DMS 273 (cell line): ENCODE data around the gene HENMT1.
"Not testable (repeated sequence)": the region's sequence is repeated elsewhere in the genome, so short reads cannot be mapped to it uniquely, and the experiment has no call there.

ENCODE experiments used
- DNase-seq: peaks from one replicate; lab custom pipeline; 2025; ENCODE audit not compliant: unreplicated experiment; lab: John Stamatoyannopoulos, UW

HENMT1 gene

DNA sequence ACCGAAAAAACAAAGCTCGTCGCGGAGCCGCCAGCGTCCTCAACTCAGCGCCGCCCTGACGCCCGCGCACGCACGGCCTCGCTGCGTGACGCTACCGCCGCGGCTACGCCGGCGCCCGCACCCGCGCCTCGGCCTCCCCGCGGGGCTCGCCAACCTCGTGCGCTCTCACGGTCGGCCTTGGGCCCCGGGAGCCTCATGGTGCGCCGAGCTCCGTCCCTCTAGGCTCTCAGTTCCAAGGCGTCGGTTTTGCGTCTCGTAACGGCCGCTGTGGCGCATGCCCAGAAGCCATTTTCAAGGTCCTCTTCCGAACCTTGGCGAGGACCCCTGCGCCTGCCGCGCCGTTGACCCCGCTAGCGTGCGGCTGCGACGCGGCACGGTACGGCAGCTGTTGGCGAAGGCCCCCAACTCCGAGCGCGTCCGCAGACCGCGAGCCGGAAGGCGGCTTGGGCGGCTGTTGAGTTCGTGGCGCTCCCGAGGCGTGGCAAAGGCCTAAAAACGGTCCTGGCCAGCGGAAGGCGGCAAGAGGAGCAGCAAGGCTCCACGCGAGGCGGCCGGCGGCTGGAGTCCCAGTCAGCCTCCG, at the start of gene HENMT1:
Gene HENMT1, minus strand, starts transcription at position 64 of the 580 bp plus-strand sequence. CDS start 1,209 bp downstream, outside the sequence.
- DNase-seq = peak; percentile 89

DNA sequence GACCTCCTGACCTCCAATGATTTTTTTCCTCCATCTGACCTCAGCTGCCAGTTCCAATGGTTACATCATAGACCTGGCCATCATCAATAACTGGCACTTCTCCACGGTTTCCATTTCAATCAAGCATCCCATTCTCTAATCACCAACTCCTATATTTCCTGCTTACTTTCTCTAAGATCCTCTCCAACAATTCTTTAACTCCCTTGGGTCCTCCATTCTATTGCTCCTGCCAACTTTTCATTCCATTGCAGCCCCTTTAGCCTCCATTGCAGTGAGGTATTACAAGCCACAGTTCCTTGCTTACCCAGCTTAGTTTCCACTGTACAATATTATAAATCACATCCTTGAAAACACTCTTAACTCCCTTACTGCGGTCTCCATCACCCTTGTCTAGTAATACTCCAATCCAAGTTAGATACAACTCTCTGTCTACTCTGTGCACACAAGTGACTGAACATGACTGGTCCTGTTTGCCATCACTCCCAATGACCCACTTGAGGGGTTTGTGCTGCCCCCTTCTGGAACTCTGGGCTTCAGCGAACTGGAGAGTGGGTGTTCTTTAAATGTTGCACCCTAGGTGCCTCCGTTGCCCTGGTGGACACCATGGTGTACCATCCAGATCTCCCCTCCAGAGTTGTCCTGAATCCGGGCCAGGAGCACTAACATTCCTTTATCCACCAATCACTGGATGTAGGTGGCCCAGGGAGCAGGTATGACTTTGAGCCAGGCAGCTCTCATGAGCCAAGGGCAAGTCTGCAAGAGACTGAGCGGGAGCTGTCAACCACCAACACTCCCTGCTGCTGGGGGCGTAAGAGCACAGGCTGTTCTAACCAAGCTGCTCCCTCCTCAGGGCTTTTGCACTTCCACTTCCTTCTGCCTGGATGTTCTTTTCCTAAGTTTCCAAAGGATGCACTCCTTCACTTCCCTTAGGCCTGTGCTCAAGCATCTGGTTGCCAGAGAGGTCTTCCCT, 48.1 kb upstream of the HENMT1 start:
- DNase-seq = peak; percentile 48

- DNase-seq = no peak
Measured at GRCh38 chr1:108706643-108707042, 45.8 kb upstream of the HENMT1 start.

GRCh38 chr1:108704496-108704895, 43.6 kb upstream of the HENMT1 start:
- DNase-seq = no peak

GRCh38 chr1:108703939-108704338, 43.0 kb upstream of the HENMT1 start:
- peak; percentile 29 for DNase-seq

- DNase-seq = not testable (repeated sequence)
Measured at GRCh38 chr1:108702109-108702508, 41.2 kb upstream of the HENMT1 start.

DNA sequence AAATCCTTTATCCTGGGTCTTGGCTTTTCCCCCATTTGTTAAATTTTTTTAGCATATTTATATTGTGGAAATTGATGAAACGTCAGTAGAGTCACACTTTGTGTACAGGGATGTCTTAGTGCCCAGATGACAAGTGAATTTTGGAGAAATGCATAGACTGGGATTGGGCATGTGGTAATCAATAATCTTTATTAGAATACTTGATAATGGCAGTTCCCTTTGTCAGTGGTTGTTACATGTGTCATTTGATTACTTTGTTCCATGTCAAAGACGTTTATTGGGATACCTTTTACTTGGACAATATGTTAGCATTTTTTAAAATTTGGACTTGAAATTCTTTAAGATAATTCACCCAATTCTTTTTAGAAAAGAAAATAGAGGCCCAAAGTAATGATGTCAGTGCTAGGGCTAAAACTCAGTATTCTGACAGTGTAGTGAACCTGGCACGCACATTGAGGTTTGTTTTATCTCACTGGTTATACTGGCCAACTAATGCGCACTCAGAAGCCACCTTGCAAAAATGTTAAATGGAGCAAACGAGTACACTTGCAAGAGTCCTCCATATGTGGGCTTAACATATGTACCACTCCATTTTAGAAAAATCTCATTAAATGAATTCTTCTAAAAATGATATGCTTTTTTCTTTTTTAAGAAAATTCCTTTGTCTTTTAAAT, 40.4 kb upstream of the HENMT1 start:
- DNase-seq = no peak

- no peak for DNase-seq
Measured at GRCh38 chr1:108699375-108700332, 38.8 kb upstream of the HENMT1 start.

DNA sequence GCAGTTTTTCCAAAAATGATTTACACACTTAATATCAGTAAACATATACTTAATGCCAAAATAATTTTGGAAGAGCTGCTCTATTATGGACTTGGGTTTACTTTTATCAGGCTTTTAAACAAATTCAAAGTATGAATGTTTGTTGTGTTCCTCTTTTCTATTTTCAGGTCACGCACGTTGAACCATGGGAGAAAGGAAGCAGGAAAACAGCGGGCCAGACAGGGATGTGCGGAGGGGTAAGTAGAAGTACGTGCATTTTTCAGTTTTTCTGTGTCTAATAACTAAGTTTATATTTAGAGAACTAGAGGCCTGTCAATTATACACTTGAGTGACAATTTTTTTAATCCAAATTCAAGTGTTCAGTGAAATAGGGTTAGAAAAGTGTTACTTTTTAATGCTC, 34.6 kb upstream of the HENMT1 start:
- DNase-seq = no peak

GRCh38 chr1:108692724-108693655, 32.1 kb upstream of the HENMT1 start:
- DNase-seq = peak; percentile 82

GRCh38 chr1:108691942-108692723, 31.2 kb upstream of the HENMT1 start, which contains the start of gene PRPF38B:
TSS of gene PRPF38B (plus strand) at chr1:108692310. CDS start at chr1:108692592, 282 bp downstream.
- peak; percentile 96 for DNase-seq

DNA sequence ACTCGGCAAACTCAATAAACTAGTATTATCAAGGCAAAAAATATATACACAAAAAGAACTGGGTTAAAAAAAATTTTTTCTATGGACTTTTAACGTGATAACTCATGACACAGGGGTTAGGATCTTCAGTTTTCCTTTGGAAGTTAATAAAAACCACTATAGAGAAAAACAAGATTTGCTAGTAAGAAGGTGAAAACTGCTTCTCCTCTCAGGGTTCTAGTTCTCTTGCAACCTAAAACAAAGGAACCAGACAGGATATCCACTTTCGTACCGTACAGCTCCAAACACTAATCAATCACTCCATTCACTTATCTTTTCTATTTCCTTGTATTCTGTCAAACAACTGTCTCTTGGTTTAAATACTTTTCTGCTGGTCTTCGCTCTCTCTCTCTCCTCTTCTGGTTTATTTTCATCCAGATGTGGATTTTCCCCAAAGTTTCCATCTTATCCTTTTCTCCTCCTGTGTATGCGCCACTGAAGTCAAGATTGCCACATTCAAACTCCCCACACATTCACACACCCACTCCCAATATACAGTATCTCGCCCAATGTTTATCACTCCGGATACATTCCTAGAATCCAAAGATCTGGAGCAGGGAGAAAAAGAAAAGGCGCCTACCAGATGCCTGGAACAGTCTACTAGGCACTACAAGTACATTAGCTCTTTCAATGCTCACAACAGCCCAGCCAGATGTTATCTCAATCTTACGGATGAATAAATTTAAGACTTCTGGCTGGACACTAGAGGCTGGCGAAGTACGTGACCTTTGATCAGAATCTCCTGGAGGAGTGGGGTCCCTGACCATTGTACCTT, 30.4 kb upstream of the HENMT1 start:
- DNase-seq = peak; percentile 76

DNA sequence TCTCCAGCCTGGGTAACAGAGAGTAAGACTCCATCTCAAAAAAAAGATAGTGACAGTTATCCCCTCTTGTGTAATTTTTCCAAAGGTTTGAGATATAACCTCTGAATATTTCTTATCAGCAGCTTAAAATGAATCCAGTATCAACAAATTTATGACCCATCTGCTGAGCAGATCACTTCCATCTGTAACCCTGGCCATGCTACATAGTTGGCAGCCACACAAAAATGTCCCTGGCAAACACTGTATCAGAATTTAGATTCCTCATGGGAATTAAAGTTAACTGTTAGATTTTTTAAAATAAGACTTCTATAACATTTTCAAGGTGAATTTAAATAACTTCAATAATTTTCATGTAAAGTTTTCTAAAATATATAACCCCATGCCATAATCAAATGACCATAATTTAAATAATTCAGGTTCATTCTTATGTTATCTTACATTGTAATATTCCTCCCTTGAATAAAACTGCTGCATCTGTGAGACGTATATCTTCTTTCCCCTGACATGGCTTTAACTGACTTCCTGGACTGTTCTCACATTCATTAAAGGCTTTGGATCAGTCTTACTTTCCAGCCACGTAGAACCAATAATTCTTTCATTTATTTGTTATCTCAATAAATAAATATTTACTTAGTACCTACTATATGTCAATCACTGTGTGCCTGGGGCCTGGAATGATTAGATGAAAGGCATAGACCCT, 25.9 kb upstream of the HENMT1 start:
- peak; percentile 83 for DNase-seq

- peak; percentile 67 for DNase-seq
Measured at GRCh38 chr1:108685529-108685928, 24.6 kb upstream of the HENMT1 start.

DNA sequence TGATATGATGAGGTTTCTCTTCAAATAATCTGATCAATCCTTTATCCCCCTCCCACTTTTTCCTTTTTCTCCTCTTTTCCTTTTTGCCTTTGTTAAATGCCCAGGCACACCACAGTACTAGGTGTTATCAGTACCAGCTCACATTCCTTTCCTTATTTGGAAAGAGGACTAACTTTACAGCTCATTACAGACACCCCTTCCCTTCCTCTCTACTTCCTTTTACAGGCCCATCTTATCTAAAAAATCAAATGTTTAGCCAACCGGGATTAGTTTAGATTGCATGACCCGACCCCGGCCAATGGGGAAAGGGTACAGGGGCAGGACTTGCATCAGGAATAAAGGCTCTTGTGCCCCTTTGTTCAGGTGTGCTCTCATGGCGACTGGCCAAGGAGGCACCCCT, 20.8 kb upstream of the HENMT1 start:
- DNase-seq = not testable (repeated sequence)

- DNase-seq = no peak
Measured at GRCh38 chr1:108679586-108680213, 18.8 kb upstream of the HENMT1 start.

DNA sequence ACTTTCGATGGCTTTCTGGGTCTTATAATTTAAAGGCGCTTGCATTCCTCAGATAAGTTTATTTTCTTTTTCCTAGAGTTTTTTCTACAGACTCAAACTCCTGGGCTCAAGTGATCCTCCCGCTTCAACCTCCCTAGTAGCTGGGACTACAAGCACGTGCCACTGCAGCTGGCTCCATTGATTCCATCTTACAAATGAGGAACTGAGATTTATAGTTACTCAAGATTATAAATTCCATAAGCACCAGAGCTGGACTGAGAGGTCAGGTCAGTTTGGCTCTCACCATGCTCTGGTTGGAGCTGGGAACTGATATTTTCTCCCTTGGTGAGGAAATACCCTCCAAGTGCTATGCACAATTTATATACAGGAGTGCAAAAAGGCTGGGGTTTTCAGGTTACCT, 17.8 kb upstream of the HENMT1 start:
- DNase-seq = no peak
